Endodermal cell (in vitro differentiated cells): ENCODE measurements around the gene MOCS1. TPM values are rescaled to one million over a fixed set of nuclear protein-coding genes. Genes with fewer than 3 reads are reported as not detected.
"Not testable (repeated sequence)": the region's sequence is repeated elsewhere in the genome, so short reads cannot be mapped to it uniquely, and the experiment has no call there.

Experiments
- DNase-seq: peaks from one replicate; pipeline ENCODE4 v3.0.0-alpha.2; 2017
- H3K27ac ChIP-seq: 2 replicates; pipeline ENCODE4 v1.5.1; 2013; ENCODE audit warnings: mild to moderate bottlenecking, low read depth, low read length, moderate library complexity
- H3K27me3 ChIP-seq: 2 replicates; pipeline ENCODE4 v1.6.1; 2013; ENCODE audit warnings: mild to moderate bottlenecking, low read length, moderate library complexity; ENCODE audit not compliant: insufficient read depth, control insufficient read depth, poor library complexity, severe bottlenecking
- H3K36me3 ChIP-seq: 2 replicates; pipeline ENCODE4 v1.7.0; 2013; ENCODE audit warnings: mild to moderate bottlenecking, low read length, moderate library complexity; ENCODE audit not compliant: control insufficient read depth, insufficient read depth
- H3K4me1 ChIP-seq: one replicate; pipeline ENCODE4 v1.7.0; 2013; ENCODE audit warnings: low read length; ENCODE audit not compliant: control insufficient read depth, insufficient read depth
- H3K4me3 ChIP-seq: 2 replicates; pipeline ENCODE4 v1.5.1; 2013; ENCODE audit warnings: mild to moderate bottlenecking, low read length, moderate library complexity
- H3K9ac ChIP-seq: 2 replicates; pipeline ENCODE4 v1.6.1; 2013; ENCODE audit warnings: mild to moderate bottlenecking, low read length, moderate library complexity; ENCODE audit not compliant: poor library complexity, severe bottlenecking; ENCODE audit errors: extremely low read depth
- H3K9me3 ChIP-seq: 2 replicates; pipeline ENCODE4 v1.6.1; 2013; ENCODE audit warnings: mild to moderate bottlenecking, low read length, moderate library complexity; ENCODE audit not compliant: control insufficient read depth
- H3K27ac Mint-ChIP-seq: 2 replicates; pipeline ENCODE4 v1.8.0; 2020; ENCODE audit warnings: mixed read lengths
- H3K27me3 Mint-ChIP-seq: 2 replicates; pipeline ENCODE4 v1.8.0; 2021; ENCODE audit warnings: mild to moderate bottlenecking, mixed read lengths; ENCODE audit not compliant: insufficient read depth
- H3K36me3 Mint-ChIP-seq: 2 replicates; pipeline ENCODE4 v1.8.0; 2020; ENCODE audit warnings: low read depth, mixed read lengths
- H3K4me1 Mint-ChIP-seq: 2 replicates; pipeline ENCODE4 v1.8.0; 2020; ENCODE audit warnings: mixed read lengths
- H3K4me3 Mint-ChIP-seq: 2 replicates; pipeline ENCODE4 v1.8.0; 2020; ENCODE audit warnings: mild to moderate bottlenecking, moderate library complexity, mixed read lengths
- H3K9me3 Mint-ChIP-seq: 2 replicates; pipeline ENCODE4 v1.8.0; 2020; ENCODE audit warnings: mild to moderate bottlenecking, mixed read lengths
- CTCF ChIP-seq: fragments of 200-600 bp; sonication (generic); conservative IDR thresholded peaks from 2 replicates; pipeline ENCODE4 v1.5.0; 2021; ENCODE audit warnings: antibody characterized with exemption, mild to moderate bottlenecking
- WGBS, 2 experiments: methylation state at CpG; one replicate each; pipeline versions ENCODE4 v1.1.5 to v1.1.7; 2013; ENCODE audit warnings: missing lambda C conversion rate in 2 of 2, mixed read lengths in 1 of 2; ENCODE audit not compliant: insufficient coverage in 1 of 2, insufficient read length in 1 of 2; 5-methylcytosine and 5-hydroxymethylcytosine counted together
- total RNA-seq, 2 donors: library from RNA; stranded (reverse); fragmentation: NEBNext Ultra II Directional in 1 of 2; extraction: Animal tissue kit (Norgen Biotek cat#: 25700) in 1 of 2; gene quantifications; 2 replicates in 1 of 2; 3 replicates in 1 of 2; pipeline ENCODE4 v1.2.1, GENCODE V29; 2021

Gene MOCS1
- total RNA-seq, 2 donors from 2014 or later: 8.7 to 11.3 TPM

- TF ChIP-seq CTCF: no peak
- Histone ChIP-seq H3K4me1 (peaks cover 5% of the 10 kb centered on the region), H3K9ac (no peak overlapping the region), H3K4me3 (no peak overlapping the region), H3K9me3 (peaks cover 10% of the 10 kb centered on the region), H3K27me3 (peaks cover 9% of the 10 kb centered on the region), H3K36me3 (no peaks in the 10 kb centered on the region), H3K27ac (no peak overlapping the region)
- no peaks in the 10 kb centered on the region for H3K9me3 Mint-ChIP-seq
- peaks cover 21% of the 10 kb centered on the region for H3K27me3 Mint-ChIP-seq
- H3K27ac Mint-ChIP-seq: no peak overlapping the region
- no peaks in the 10 kb centered on the region for H3K36me3 Mint-ChIP-seq
- DNase-seq: no peak
- 92% methylated on average over 1 of the region's 1 CpG for WGBS, 2 experiments
- H3K4me1 Mint-ChIP-seq: peaks cover 8% of the 10 kb centered on the region
- H3K4me3 Mint-ChIP-seq: no peak overlapping the region
These were observed 44.0 kb upstream of the MOCS1 start for GRCh38 chr6:39978240-39978639.

- Histone ChIP-seq H3K9me3 (no peaks in the 10 kb centered on the region), H3K36me3 (no peaks in the 10 kb centered on the region), H3K9ac (no peak overlapping the region), H3K4me3 (no peak overlapping the region), H3K27me3 (no peaks in the 10 kb centered on the region), H3K27ac (no peak overlapping the region), H3K4me1 (peaks cover 10% of the 10 kb centered on the region)
- Mint-ChIP-seq H3K9me3 (no peaks in the 10 kb centered on the region), H3K27ac (no peak overlapping the region), H3K4me3 (no peak overlapping the region), H3K4me1 (peaks cover 11% of the 10 kb centered on the region), H3K27me3 (peaks cover 5% of the 10 kb centered on the region), H3K36me3 (no peaks in the 10 kb centered on the region)
- no peak for TF ChIP-seq CTCF
- DNase-seq: no peak
- 85 to 89% methylated on average over 3 of the region's 3 CpGs for WGBS, 2 experiments
These were observed 39.4 kb upstream of the MOCS1 start for GRCh38 chr6:39973661-39974060.

- not testable (repeated sequence) for H3K4me1 ChIP-seq, H3K27ac ChIP-seq, H3K4me3 Mint-ChIP-seq, H3K36me3 ChIP-seq, H3K27me3 Mint-ChIP-seq, H3K27ac Mint-ChIP-seq, H3K9me3 Mint-ChIP-seq, H3K4me3 ChIP-seq, H3K9me3 ChIP-seq, H3K27me3 ChIP-seq, H3K9ac ChIP-seq, DNase-seq, H3K36me3 Mint-ChIP-seq
- 94% methylated on average over 1 of the region's 1 CpG; no CpG with 5 or more reads in 1 of the 2 experiments for WGBS, 2 experiments
- peaks cover 11% of the 10 kb centered on the region for H3K4me1 Mint-ChIP-seq
These were observed 38.5 kb upstream of the MOCS1 start for GRCh38 chr6:39972717-39973116.

- not testable (repeated sequence) for H3K36me3 ChIP-seq, H3K27me3 Mint-ChIP-seq, H3K9me3 ChIP-seq, H3K4me3 ChIP-seq, H3K27ac ChIP-seq, DNase-seq, H3K9ac ChIP-seq, H3K27me3 ChIP-seq, H3K4me3 Mint-ChIP-seq, H3K4me1 ChIP-seq, H3K36me3 Mint-ChIP-seq, H3K9me3 Mint-ChIP-seq, H3K27ac Mint-ChIP-seq
- WGBS, 2 experiments: 96 to 98% methylated on average over 2 to 5 of the region's 5 CpGs
- peaks cover 11% of the 10 kb centered on the region for H3K4me1 Mint-ChIP-seq
These were observed 36.9 kb upstream of the MOCS1 start for GRCh38 chr6:39971131-39971530.
